Fibroblast of skin of left biceps (primary cell): ENCODE results near the gene MAL.
"Not testable (repeated sequence)": the region's sequence is repeated elsewhere in the genome, so short reads cannot be mapped to it uniquely, and the experiment has no call there.

Experiments used
- DNase-seq, 2 experiments: peaks; one replicate each; pipeline ENCODE4 v3.0.0-alpha.2; 2013; ENCODE audit warnings: low read depth in 2 of 2

MAL gene

DNA sequence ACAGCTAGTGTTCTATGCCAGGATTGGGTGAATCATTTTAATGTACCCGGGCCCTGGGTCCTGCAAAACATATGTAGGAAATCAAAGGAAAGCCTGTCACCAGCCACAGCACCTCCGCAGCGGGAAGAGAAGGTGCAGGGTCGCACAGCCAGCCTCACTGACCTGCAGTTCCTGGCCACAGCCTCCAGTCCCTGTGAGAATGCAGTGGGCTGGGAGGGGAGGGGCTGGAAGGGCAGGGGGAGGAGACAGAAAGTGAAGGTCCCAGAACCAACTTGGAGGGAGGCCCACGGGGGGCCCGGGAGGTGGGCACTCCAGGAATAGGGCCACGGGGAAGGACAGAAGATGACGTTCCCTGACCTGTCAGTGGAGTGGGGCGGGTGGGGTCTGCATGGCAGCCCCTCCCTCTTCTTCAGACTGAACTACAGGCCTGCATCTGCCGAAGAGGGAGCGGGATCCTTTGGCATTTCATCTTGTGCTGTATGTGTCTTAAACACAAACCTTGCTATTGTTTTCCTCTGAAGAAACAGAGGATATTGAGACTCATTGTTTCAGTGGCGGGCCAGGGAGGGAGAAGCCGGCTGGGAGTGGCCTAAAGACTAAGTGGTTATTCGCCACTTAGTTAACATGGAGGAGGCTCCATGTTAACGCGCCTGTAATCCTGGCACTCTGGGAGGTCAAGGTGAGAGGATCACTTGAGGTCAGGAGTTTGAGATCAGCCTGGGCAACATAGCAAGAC is 7.5 kb downstream of the MAL start:
- DNase-seq, result no peak

DNA sequence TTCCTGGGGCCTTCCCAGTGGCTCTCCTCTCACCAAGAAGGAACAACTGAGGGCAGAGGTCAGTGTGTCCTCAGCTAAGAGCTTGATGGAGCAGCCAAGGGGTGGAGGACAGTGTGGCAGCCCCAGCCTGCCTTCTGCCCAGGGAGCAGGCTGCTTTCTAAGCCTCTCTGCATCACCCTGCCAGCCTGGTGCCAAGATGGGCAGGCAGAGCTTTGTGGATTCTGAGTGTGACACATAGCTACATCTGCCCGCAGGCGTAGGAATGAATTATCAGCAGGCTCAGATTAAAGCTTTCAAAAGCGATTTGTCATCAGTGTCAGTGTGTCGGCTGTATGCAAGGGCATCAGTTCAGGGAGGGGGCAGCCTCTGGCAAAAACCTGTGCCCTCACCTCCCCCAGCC is 8.7 kb downstream of the MAL start:
- no peak for DNase-seq

- DNase-seq, result no peak
Measured at GRCh38 chr2:95034818-95035217, 9.3 kb downstream of the MAL start.

DNA sequence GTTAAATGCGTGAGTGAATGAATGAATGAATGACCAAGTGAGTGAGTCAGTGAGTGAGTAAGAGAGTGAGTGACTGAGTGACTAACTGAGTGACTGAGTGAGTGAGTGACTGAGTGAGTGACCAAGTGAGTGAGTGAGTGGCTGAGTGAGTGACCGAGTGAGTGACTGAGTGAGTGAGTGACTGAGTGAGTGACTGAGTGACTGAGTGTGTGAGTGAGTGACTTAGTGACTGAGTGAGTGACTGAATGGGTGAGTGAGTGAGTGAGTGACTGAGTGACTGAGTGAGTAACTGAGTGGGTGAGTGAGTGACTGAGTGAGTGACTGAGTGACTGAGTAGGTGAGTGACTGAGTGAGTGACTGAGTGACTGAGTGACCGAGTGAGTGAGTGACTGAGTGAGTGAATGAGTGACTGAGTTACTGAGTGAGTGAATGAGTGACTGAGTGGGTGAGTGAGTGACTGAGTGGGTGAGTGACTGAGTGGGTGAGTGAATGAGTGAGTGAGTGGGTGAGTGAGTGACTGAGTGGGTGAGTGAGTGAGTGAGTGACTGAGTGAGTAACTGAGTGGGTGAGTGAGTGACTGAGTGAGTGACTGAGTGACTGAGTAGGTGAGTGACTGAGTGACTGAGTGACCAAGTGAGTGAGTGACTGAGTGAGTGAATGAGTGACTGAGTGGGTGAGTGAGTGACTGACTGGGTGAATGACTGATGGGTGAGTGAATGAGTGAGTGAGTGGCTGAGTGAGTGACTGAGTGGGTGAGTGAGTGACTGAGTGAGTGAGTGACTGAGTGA is 11.3 kb downstream of the MAL start:
- no peak for DNase-seq

GRCh38 chr2:95037384-95037839 is 11.9 kb downstream of the MAL start:
- DNase-seq, result no peak

DNA sequence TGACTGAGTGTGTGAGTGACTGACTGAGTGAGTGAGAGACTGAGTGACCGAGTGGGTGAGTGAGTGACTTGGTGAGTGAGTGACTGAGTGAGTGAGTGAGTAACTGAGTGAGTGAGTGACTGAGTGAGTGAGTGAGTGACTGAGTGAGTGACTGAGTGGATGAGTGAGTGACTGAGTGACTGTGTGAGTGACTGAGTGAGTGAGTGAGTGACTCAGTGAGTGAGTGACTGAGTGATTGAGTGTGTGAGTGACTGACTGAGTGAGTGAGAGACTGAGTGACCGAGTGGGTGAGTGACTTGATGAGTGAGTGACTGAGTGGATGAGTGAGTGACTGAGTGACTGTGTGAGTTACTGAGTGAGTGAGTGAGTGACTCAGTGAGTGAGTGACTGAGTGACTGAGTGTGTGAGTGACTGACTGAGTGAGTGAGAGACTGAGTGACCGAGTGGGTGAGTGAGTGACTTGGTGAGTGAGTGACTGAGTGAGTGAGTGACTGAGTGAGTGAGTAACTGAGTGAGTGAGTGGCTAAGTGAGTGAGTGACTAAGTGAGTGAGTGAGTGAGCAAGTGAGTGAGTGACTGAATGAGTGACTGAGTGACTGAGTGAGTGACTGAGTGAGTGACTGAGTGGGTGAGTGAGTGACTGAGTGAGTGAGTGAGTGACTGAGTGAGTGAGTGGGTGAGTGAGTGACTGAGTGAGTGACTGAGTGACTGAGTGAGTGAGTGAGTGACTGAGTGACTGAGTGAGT is 12.5 kb downstream of the MAL start:
- DNase-seq, result not testable (repeated sequence)

GRCh38 chr2:95038635-95039298 is 13.3 kb downstream of the MAL start:
- no peak for DNase-seq

- DNase-seq, result no peak
Measured at GRCh38 chr2:95039363-95039762, 13.9 kb downstream of the MAL start.

DNA sequence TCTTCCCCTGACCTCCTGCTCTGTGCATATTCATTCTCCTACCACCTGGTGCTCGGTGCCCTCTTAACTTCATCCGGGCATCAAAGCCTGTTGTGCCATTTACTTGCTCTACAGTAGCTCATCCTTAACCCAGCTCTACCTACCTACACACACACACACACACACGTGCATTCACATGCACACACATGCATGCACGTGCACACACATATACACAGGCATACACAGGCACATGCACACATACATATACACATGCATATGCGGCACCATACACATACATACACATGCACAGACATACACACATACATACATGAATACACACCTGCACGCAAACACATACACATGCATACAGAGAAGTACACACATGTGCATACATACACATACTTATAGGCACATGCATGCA is 14.5 kb downstream of the MAL start:
- no peak for DNase-seq

GRCh38 chr2:95040426-95040825 is 14.9 kb downstream of the MAL start:
- DNase-seq, result no peak

GRCh38 chr2:95041060-95041823 is 15.7 kb downstream of the MAL start:
- no peak for DNase-seq

- DNase-seq, result no peak
Measured at GRCh38 chr2:95041824-95042442, 16.4 kb downstream of the MAL start.

GRCh38 chr2:95042472-95043271 is 17.2 kb downstream of the MAL start:
- no peak for DNase-seq

GRCh38 chr2:95043300-95044093 is 18.0 kb downstream of the MAL start:
- peak; percentile 13 to 24 for DNase-seq

GRCh38 chr2:95044601-95045000 is 19.1 kb downstream of the MAL start:
- DNase-seq, result no peak

GRCh38 chr2:95046371-95047112 is 21.0 kb downstream of the MAL start:
- DNase-seq, result no peak

- DNase-seq, result no peak
Measured at GRCh38 chr2:95047629-95048510, 22.4 kb downstream of the MAL start.
